A549 (cell line): ENCODE measurements around the gene UGT2A3. TPM values are rescaled to one million over a fixed set of nuclear protein-coding genes. Genes with fewer than 3 reads are reported as not detected.
"Not testable (repeated sequence)": the region's sequence is repeated elsewhere in the genome, so short reads cannot be mapped to it uniquely, and the experiment has no call there.

Experiments used
- ATAC-seq, 2 experiments: fragments of 200-7000 bp in 1 of 2; fragments of >200 bp in 1 of 2; cut with Nextera tagmentation in 1 of 2; cut with Tn5 transposase in 1 of 2; 3 replicates each; pipeline versions ENCODE4 v1.8.0 to v1.9.1; 2018 to 2020; ENCODE audit warnings: mild to moderate bottlenecking in 1 of 2, moderate library complexity in 1 of 2
- CTCF ChIA-PET: fragments of 300-600 bp; sonication (Branson Sonifier 250); formaldehyde crosslinking; extraction: SDS; loops from one replicate; lab custom pipeline; 2021; ENCODE audit warnings: antibody characterized with exemption, inconsistent platforms; lab: Yijun Ruan, JAX
- POLR2A ChIA-PET: fragments of 350-600 bp; formaldehyde crosslinking; extraction: SDS; loops from one replicate; lab custom pipeline; 2021; ENCODE audit warnings: antibody characterized with exemption, inconsistent platforms; lab: Yijun Ruan, JAX
- DNase-seq, 2 experiments: peaks; one replicate each; pipeline versions ENCODE4 v3.0.0 to v3.0.0-alpha.2; 2011 to 2016; ENCODE audit warnings: low read depth in 1 of 2, low spot score in 1 of 2
- FAIRE-seq: peaks from 2 replicates; lab custom pipeline; 2011; peaks lifted over from hg19 to GRCh38; lab: Jason Lieb, UNC
- H3K27ac ChIP-seq, 2 experiments: fragments of >200 bp; sonication (Bioruptor Twin); formaldehyde crosslinking; 3 replicates each; pipeline ENCODE4 v1.5.1; 2016 to 2017
- H3K4me1 ChIP-seq: fragments of >200 bp; sonication (Bioruptor Twin); formaldehyde crosslinking; 3 replicates; pipeline ENCODE4 v1.6.1; 2016
- H3K4me2 ChIP-seq: fragments of >200 bp; sonication (Bioruptor Twin); formaldehyde crosslinking; 3 replicates; pipeline ENCODE4 v1.6.1; 2016
- H3K4me3 ChIP-seq: fragments of >200 bp; sonication (Bioruptor Twin); formaldehyde crosslinking; 3 replicates; pipeline ENCODE4 v1.5.1; 2016
- H3K9me3 ChIP-seq: fragments of >200 bp; sonication (Bioruptor Twin); formaldehyde crosslinking; 3 replicates; pipeline ENCODE4 v1.6.1; 2016
- EHF ChIP-seq: fragments of 250-450 bp; sonication (Bioruptor Pico); IDR thresholded peaks from 2 replicates; pipeline ENCODE4 v1.5.0; 2020; ENCODE audit warnings: mild to moderate bottlenecking
- FOSL2 ChIP-seq, 2 experiments: fragments of 450-650 bp in 1 of 2; fragments of >200 bp in 1 of 2; sonication (Bioruptor Twin) in 1 of 2; formaldehyde crosslinking; IDR thresholded peaks; 2 replicates each; pipeline versions ENCODE4 v1.5.0 to v1.6.1; 2016 to 2020; ENCODE audit warnings: mild to moderate bottlenecking in 1 of 2, moderate library complexity in 1 of 2
- HOXA7 ChIP-seq: fragments of 250-450 bp; sonication (Bioruptor Pico); IDR thresholded peaks from 2 replicates; pipeline ENCODE4 v1.5.0; 2020; ENCODE audit warnings: mild to moderate bottlenecking, moderate library complexity
- HOXB13 ChIP-seq: fragments of 250-450 bp; sonication (Bioruptor Pico); IDR thresholded peaks from 2 replicates; pipeline ENCODE4 v1.5.0; 2020; ENCODE audit warnings: low read depth, mild to moderate bottlenecking, moderate library complexity
- MAFK ChIP-seq: fragments of 450-650 bp; IDR thresholded peaks from 2 replicates; pipeline ENCODE4 v1.6.1; 2014; ENCODE audit not compliant: partially characterized antibody
- NPAS2 ChIP-seq: fragments of 250-450 bp; sonication (Bioruptor Pico); IDR thresholded peaks from 2 replicates; pipeline ENCODE4 v1.8.0; 2022; ENCODE audit warnings: mild to moderate bottlenecking, moderate library complexity, borderline replicate concordance
- PBX3 ChIP-seq: IDR thresholded peaks from 2 replicates; pipeline ENCODE4 v1.6.1; 2012
- PHF8 ChIP-seq: fragments of 200-600 bp; sonication (generic); IDR thresholded peaks from 2 replicates; pipeline ENCODE4 v1.6.1; 2016; ENCODE audit warnings: low read depth, mild to moderate bottlenecking, antibody characterized with exemption, moderate library complexity, borderline replicate concordance
- RAD21 ChIP-seq, 2 experiments: fragments of >200 bp in 1 of 2; sonication (Bioruptor Twin) in 1 of 2; formaldehyde crosslinking in 1 of 2; IDR thresholded peaks in 1 of 2; conservative IDR thresholded peaks in 1 of 2; 2 replicates in 1 of 2; 3 replicates in 1 of 2; pipeline ENCODE4 v1.6.1; 2012 to 2018; ENCODE audit warnings: inconsistent platforms in 1 of 2
- RFX5 ChIP-seq: fragments of 450-650 bp; IDR thresholded peaks from 2 replicates; pipeline ENCODE4 v1.7.1; 2014; ENCODE audit warnings: antibody characterized with exemption, mild to moderate bottlenecking, moderate library complexity
- TP53 ChIP-seq: fragments of 250-450 bp; sonication (Bioruptor Pico); IDR thresholded peaks from 2 replicates; pipeline ENCODE4 v1.5.0; 2021; ENCODE audit warnings: mild to moderate bottlenecking, moderate library complexity
- WGBS: methylation state at CpG from one replicate; pipeline ENCODE4 v1.1.6; 2017; ENCODE audit errors: missing lambda C conversion rate; 5-methylcytosine and 5-hydroxymethylcytosine counted together
- polyA plus RNA-seq, 4 experiments: library from polyadenylated mRNA; depleted of rRNA in 3 of 4; stranded (reverse); fragments of >200 nt; fragmentation: RNase III in 1 of 4; extraction: RNeasy Plus Mini Kit Qiagen cat#74134 plus additional on column Dnase treatment in 1 of 4; gene quantifications; 2 replicates in 3 of 4; 3 replicates in 1 of 4; pipeline ENCODE4 v1.2.3, GENCODE V29; 2011 to 2017

UGT2A3 gene
- polyA plus RNA-seq, 2 of the 4 experiments (the other 2 are of a cell fraction): 0.37 to 0.59 TPM

GRCh38 chr4:68929076-68929737, 22.4 kb downstream of the UGT2A3 start:
- FAIRE-seq: no peak
- CTCF ChIA-PET: no interaction called here
- no peak for TF ChIP-seq RAD21 (conservative IDR thresholded peaks at IDR 0.05 in 1 of 2, IDR thresholded peaks at IDR 0.05 in 1 of 2)
- peak; percentile 88 for TF ChIP-seq MAFK

GRCh38 chr4:68927165-68927564, 24.4 kb downstream of the UGT2A3 start:
- Histone ChIP-seq H3K4me2 (no peak overlapping the region), H3K9me3 (peaks cover 5% of the 10 kb centered on the region; the same call in 1 of the 3 replicates), H3K27ac (peak overlapping the region in 1 of 2 experiments; percentile 37; a peak in 1 of 6 replicates), H3K4me1 (no peaks in the 10 kb centered on the region), H3K4me3 (no peak overlapping the region)
- no peak for ATAC-seq
- POLR2A ChIA-PET: no interaction called here
- CTCF ChIA-PET: no interaction called here
- no peak for DNase-seq
- 80% methylated on average over 3 of the region's 3 CpGs for WGBS
- TF ChIP-seq HOXB13 (CRISPR knock-in tag): no peak
- TF ChIP-seq PHF8: no peak
- no peak for TF ChIP-seq HOXA7 (CRISPR knock-in tag)
- no peak for TF ChIP-seq TP53 (CRISPR knock-in tag)
- TF ChIP-seq MAFK: peak; percentile 84
- no peak for TF ChIP-seq RFX5
- no peak for FAIRE-seq

More at GRCh38 chr4:68929076-68929737, 22.4 kb downstream of the UGT2A3 start:
- Histone ChIP-seq H3K4me3 (no peak overlapping the region), H3K27ac (no peak overlapping the region), H3K4me2 (no peak overlapping the region), H3K9me3 (peaks cover 5% of the 10 kb centered on the region; the same call in 1 of the 3 replicates), H3K4me1 (no peaks in the 10 kb centered on the region)
- 69% methylated on average over 3 of the region's 3 CpGs for WGBS
- ATAC-seq (no peak), DNase-seq (no peak)
- POLR2A ChIA-PET: no interaction called here

GRCh38 chr4:68922202-68922601, 29.4 kb downstream of the UGT2A3 start:
- H3K4me1 ChIP-seq, H3K4me3 ChIP-seq, H3K9me3 ChIP-seq, DNase-seq, FAIRE-seq, ATAC-seq, POLR2A ChIA-PET, H3K27ac ChIP-seq, CTCF ChIA-PET, H3K4me2 ChIP-seq: not testable (repeated sequence)
- WGBS: 72% methylated on average over 5 of the region's 5 CpGs

GRCh38 chr4:68921051-68921450, 30.6 kb downstream of the UGT2A3 start:
- no peak for FAIRE-seq
- CTCF ChIA-PET: interaction anchor here (0.6 kb wide), 1 partner anchor 489 kb away, joined by 3 read pairs; no protein-coding TSS in a partner anchor
- no peak for DNase-seq
- Histone ChIP-seq H3K9me3 (peaks cover 6% of the 10 kb centered on the region; the same call in 1 of the 3 replicates), H3K4me1 (no peaks in the 10 kb centered on the region), H3K4me3 (no peak overlapping the region), H3K27ac (no peak overlapping the region), H3K4me2 (no peak overlapping the region)
- TF ChIP-seq PBX3 (no peak), FOSL2 (IDR thresholded peaks at IDR 0.05) (no peak), FOSL2 (CRISPR knock-in tag; IDR thresholded peaks at IDR 0.05) (no peak)
- POLR2A ChIA-PET: no interaction called here
- no peak for ATAC-seq

GRCh38 chr4:68917016-68917415, 34.6 kb downstream of the UGT2A3 start:
- no peak for ATAC-seq
- Histone ChIP-seq H3K4me3 (no peak overlapping the region), H3K4me1 (no peaks in the 10 kb centered on the region), H3K4me2 (no peak overlapping the region), H3K9me3 (peaks cover 4% of the 10 kb centered on the region; the same call in 1 of the 3 replicates), H3K27ac (no peak overlapping the region; a peak in 1 of 6 replicates)
- CTCF ChIA-PET: no interaction called here
- DNase-seq: no peak
- 85% methylated on average over 6 of the region's 8 CpGs for WGBS
- TF ChIP-seq NPAS2 (CRISPR knock-in tag) (no peak), EHF (CRISPR knock-in tag) (no peak), PHF8 (no peak)
- no peak for FAIRE-seq
- POLR2A ChIA-PET: no interaction called here
